HG03135 (cell line): Measurements from ENCODE around the gene ACSL4.

ENCODE experiments used
- ATAC-seq: cut with Tn5 transposase; IDR thresholded peaks from one replicate; pipeline ENCODE4 v1.9.1; 2021; ENCODE audit warnings: mild to moderate bottlenecking, moderate library complexity; ENCODE audit not compliant: unreplicated experiment

Gene ACSL4

GRCh38 chrX:109622270-109622669 is 110.8 kb downstream of the ACSL4 start:
- ATAC-seq: no peak

- no peak for ATAC-seq
Measured at GRCh38 chrX:109619771-109620170, 113.3 kb downstream of the ACSL4 start.

GRCh38 chrX:109614951-109615350 is 118.1 kb downstream of the ACSL4 start:
- no peak for ATAC-seq

GRCh38 chrX:109601486-109601885 is 131.6 kb downstream of the ACSL4 start:
- ATAC-seq: no peak

- no peak for ATAC-seq
Measured at GRCh38 chrX:109600237-109600651, 132.8 kb downstream of the ACSL4 start.

GRCh38 chrX:109596015-109596414 is 137.0 kb downstream of the ACSL4 start:
- ATAC-seq: no peak
